GM10266 (cell line): ENCODE results near the gene TACC2.

Experiments used
- DNase-seq: peaks from one replicate; pipeline ENCODE4 v3.0.0; 2012; ENCODE audit errors: extremely low spot score
- TF ChIP-seq, protein P1 (sequence below): IDR thresholded peaks from 2 replicates; pipeline ENCODE4 v1.5.1; 2012; ENCODE audit warnings: mild to moderate bottlenecking, low read depth; ENCODE audit not compliant: control insufficient read depth, insufficient read depth; ENCODE audit errors: missing control alignments

TACC2 gene

DNA sequence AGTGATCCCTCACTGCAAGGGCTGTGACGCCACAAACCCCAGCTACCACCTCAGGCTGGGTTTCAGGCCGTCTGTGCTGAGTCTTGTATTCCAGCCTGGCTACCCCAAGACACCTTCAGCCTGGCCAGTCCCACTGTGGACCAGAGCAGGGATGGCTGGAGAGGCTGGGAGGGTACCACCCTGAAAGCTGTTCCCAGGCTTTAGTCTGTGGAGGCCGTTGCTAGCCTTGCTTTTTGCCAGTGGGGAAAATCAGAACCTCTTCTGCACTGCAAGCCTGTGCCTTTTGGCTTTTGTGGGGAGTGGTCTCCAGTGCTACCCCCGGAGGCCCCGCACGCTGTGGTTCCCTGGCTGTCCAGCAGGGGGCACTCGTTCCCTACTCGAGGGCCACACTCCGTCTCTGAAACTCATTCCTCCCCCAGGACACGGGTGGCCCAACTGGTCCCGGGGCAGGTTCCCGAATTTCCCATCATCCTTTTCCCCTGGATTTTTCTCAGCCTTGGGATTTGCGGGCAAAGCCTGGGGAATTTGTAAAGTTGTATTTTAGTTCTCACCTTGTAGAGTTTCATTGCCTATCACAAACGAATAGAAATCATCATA, 153.8 kb downstream of the TACC2 start:
- DNase-seq, result no peak
- TF ChIP-seq, protein P1, sequence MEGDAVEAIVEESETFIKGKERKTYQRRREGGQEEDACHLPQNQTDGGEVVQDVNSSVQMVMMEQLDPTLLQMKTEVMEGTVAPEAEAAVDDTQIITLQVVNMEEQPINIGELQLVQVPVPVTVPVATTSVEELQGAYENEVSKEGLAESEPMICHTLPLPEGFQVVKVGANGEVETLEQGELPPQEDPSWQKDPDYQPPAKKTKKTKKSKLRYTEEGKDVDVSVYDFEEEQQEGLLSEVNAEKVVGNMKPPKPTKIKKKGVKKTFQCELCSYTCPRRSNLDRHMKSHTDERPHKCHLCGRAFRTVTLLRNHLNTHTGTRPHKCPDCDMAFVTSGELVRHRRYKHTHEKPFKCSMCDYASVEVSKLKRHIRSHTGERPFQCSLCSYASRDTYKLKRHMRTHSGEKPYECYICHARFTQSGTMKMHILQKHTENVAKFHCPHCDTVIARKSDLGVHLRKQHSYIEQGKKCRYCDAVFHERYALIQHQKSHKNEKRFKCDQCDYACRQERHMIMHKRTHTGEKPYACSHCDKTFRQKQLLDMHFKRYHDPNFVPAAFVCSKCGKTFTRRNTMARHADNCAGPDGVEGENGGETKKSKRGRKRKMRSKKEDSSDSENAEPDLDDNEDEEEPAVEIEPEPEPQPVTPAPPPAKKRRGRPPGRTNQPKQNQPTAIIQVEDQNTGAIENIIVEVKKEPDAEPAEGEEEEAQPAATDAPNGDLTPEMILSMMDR, result peak; percentile 72

DNA sequence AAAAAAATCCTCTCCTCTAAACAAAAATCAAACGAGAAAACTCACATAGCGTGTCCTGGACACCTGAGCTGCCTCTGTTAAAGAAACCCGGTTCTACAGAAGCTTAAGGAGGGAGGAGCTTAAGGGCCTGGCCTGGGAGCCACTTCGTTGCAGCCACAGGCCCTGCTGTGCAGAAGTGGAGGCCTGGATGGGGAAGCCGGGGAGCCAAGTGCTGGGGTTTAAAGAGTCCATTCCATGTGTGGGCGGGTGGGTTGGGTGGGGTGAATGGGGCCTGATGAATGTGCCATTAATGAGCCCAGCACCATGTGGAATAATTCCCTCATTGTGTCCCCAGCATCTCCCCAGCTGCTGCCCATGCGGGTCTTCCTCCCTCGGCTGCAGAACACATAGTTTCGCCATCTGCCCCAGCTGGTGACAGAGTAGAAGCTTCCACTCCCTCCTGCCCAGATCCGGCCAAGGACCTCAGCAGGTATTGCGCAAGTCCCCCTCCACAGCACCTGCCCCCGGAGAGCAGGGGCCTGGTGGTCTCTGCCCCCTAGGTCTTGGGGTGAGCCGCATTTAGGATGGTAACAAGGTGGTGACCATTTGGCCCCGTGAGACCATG, 154.4 kb downstream of the TACC2 start:
- no peak for DNase-seq
- TF ChIP-seq, protein P1, result no peak

DNA sequence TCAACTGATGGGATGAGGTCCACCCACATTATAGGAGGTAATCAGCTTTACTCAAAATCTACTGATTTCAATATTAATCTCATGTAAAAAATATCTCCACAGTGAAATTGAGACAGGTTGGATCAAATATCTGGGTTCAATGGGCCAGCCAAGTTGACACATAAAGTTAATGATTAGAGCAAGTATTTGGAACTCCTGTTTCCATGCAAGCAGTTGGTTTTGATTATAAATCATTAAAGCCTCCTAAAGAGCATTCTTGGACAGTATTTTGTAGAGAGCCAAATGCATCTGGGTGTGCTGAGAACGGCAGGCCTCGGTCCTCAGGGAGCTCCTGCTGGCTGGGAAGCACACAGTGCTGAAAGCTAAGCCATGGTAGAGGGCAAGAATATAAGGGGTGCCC, 155.2 kb downstream of the TACC2 start:
- TF ChIP-seq, protein P1, result no peak
- DNase-seq, result no peak

DNA sequence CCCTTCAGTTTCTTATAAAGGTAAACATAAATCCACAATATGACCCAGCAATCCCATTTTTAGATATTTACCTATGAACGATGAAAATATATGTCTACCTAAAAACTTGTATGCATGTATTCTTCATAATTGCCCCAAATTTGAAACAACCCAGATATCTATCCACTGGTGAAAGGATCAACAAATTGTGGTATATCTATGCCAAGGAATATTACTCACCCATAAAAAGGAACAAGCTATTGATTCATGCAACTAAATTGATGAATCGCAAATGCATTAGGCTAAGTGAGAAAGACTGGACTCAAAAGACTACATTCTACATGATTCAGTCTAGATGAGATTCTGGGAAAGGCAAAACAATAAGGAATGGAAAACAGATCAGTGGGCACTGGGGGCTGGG, 156.2 kb downstream of the TACC2 start:
- DNase-seq, result no peak
- TF ChIP-seq, protein P1, result no peak

DNA sequence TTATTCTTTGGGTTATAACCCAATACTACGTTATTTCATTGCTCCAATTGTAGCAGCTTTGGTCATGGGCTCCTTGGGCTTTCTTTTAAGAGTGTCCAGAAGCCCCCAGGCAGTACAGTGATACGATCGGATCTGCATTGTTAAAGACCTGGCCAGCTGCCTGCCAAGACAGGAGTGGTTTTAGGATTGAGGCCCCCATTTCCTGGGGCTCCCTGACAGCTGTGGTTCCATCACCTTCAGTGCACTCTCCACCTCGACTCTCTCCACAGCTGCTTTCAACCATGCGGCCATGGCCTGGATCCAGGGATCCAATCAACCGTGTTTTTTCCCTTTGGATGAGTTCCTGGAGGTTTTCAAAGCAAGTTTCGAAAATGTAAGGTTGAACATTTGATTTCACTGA, 158.7 kb downstream of the TACC2 start:
- TF ChIP-seq, protein P1, result no peak
- no peak for DNase-seq

DNA sequence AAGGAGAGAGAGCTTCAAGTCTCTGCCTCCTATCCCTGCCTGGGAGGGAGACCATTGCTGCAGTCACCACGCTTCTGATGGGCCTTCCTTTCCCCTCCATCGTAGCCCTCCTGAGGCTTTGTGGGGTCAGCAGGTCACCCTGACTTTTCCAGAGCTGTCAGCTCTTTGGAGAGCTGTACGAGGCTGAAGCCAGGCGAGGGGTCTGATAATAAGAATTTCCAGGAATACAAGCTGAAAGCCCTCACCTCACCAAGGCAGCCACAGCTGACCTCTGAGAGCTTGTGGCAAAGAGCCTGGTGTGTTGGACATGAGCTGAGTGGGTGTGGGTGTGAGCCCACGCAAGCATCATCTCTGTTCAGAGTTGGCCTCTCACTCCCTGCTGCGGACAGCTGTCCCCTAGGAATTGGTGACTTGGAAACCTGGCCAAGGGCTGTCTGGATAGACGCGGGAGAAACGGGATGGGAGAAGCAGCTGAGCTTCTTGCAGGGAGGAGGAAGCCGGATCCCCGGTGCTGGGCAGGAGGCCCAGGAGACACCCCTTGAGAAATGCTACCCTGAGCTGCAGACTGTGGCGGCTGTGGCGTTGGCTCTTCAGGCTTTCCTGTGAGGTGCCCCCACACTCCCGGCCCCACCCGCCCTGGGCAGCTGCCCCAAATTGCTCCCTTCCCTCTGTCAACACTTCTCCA, 160.1 kb downstream of the TACC2 start:
- no peak for DNase-seq
- TF ChIP-seq, protein P1, result no peak
